Mesendoderm (in vitro differentiated cells): ENCODE data around the gene AKAP6.
"Not testable (repeated sequence)": the region's sequence is repeated elsewhere in the genome, so short reads cannot be mapped to it uniquely, and the experiment has no call there.

Experiments used
- DNase-seq: peaks from one replicate; pipeline ENCODE4 v3.0.0; 2013
- H2AK5ac ChIP-seq: 2 replicates; pipeline ENCODE4 v1.6.1; 2013; ENCODE audit warnings: low read length, inconsistent platforms
- H2BK120ac ChIP-seq: 2 replicates; pipeline ENCODE4 v1.6.1; 2013; ENCODE audit warnings: low read depth, mild to moderate bottlenecking, low read length, moderate library complexity, mixed read lengths
- H2BK15ac ChIP-seq: replicated peaks from 2 replicates; pipeline ENCODE4 v1.6.1; 2013; ENCODE audit warnings: low read depth, mild to moderate bottlenecking, moderate library complexity
- H2BK5ac ChIP-seq: 2 replicates; pipeline ENCODE4 v1.6.1; 2013; ENCODE audit warnings: low read length, inconsistent platforms
- H3K18ac ChIP-seq: 2 replicates; pipeline ENCODE4 v1.6.1; 2013; ENCODE audit warnings: mild to moderate bottlenecking, low read length, mixed read lengths
- H3K23ac ChIP-seq: one replicate; pipeline ENCODE4 v1.6.1; 2013; ENCODE audit warnings: low read length
- H3K27ac ChIP-seq: 2 replicates; pipeline ENCODE4 v1.5.1; 2013; ENCODE audit warnings: low read depth, mild to moderate bottlenecking, inconsistent platforms, low read length, moderate library complexity
- H3K27me3 ChIP-seq: 2 replicates; pipeline ENCODE4 v1.6.1; 2013; ENCODE audit warnings: low read length, control low read depth, mild to moderate bottlenecking, inconsistent platforms; ENCODE audit not compliant: insufficient read depth, poor library complexity
- H3K36me3 ChIP-seq: 2 replicates; pipeline ENCODE4 v1.6.1; 2013; ENCODE audit warnings: low read length, inconsistent platforms; ENCODE audit not compliant: control insufficient read depth, insufficient read depth
- H3K4ac ChIP-seq: one replicate; pipeline ENCODE4 v1.6.1; 2013; ENCODE audit warnings: low read depth, mild to moderate bottlenecking, low read length, moderate library complexity
- H3K4me1 ChIP-seq: 2 replicates; pipeline ENCODE4 v1.6.1; 2013; ENCODE audit warnings: low read depth, low read length, inconsistent platforms; ENCODE audit not compliant: control insufficient read depth
- H3K4me2 ChIP-seq: 2 replicates; pipeline ENCODE4 v1.6.1; 2013; ENCODE audit warnings: low read length
- H3K4me3 ChIP-seq: 2 replicates; pipeline ENCODE4 v1.5.1; 2013; ENCODE audit warnings: mild to moderate bottlenecking, low read length
- H3K56ac ChIP-seq: one replicate; pipeline ENCODE4 v1.6.1; 2013; ENCODE audit warnings: low read length
- H3K79me1 ChIP-seq: 2 replicates; pipeline ENCODE4 v1.6.1; 2013; ENCODE audit warnings: low read length, inconsistent platforms
- H3K79me2 ChIP-seq: 2 replicates; pipeline ENCODE4 v1.6.1; 2013; ENCODE audit warnings: mild to moderate bottlenecking, low read length; ENCODE audit not compliant: control insufficient read depth, insufficient read depth
- H3K9ac ChIP-seq: 2 replicates; pipeline ENCODE4 v1.6.1; 2013; ENCODE audit warnings: low read length, inconsistent platforms
- H4K5ac ChIP-seq: one replicate; pipeline ENCODE4 v1.6.1; 2013; ENCODE audit warnings: low read length
- H4K8ac ChIP-seq: one replicate; pipeline ENCODE4 v1.6.1; 2013; ENCODE audit warnings: low read depth, mild to moderate bottlenecking, control low read depth, low read length, moderate library complexity
- WGBS: extraction: QIAGEN DNeasy Blood & Tissue Kit; methylation state at CpG from one replicate; pipeline ENCODE4 v1.1.7; 2013; ENCODE audit warnings: low lambda C conversion rate, missing lambda C conversion rate; ENCODE audit not compliant: insufficient coverage; ENCODE audit errors: extremely low coverage; 5-methylcytosine and 5-hydroxymethylcytosine counted together

AKAP6 gene

GRCh38 chr14:32774214-32774613, 445.1 kb downstream of the AKAP6 start:
- H3K56ac ChIP-seq, result no peak overlapping the region
- no peak overlapping the region for H3K18ac ChIP-seq
- no peak overlapping the region for H2AK5ac ChIP-seq
- H4K5ac ChIP-seq, result no peak overlapping the region
- no peaks in the 10 kb centered on the region for H3K27me3 ChIP-seq
- no peak overlapping the region for H3K27ac ChIP-seq
- no CpG with 5 or more reads among the region's 2 CpGs for WGBS
- H2BK15ac ChIP-seq, result no peak overlapping the region
- H3K79me2 ChIP-seq, result no peaks in the 10 kb centered on the region
- no peak overlapping the region for H2BK120ac ChIP-seq
- H3K9ac ChIP-seq, result no peak overlapping the region
- H3K4me3 ChIP-seq, result no peak overlapping the region
- H3K36me3 ChIP-seq, result no peaks in the 10 kb centered on the region
- no peak for DNase-seq
- no peak overlapping the region for H4K8ac ChIP-seq
- no peaks in the 10 kb centered on the region for H3K79me1 ChIP-seq
- no peak overlapping the region for H3K4me2 ChIP-seq
- H3K4ac ChIP-seq, result no peak overlapping the region
- no peaks in the 10 kb centered on the region for H3K4me1 ChIP-seq
- H3K23ac ChIP-seq, result no peak overlapping the region
- no peak overlapping the region for H2BK5ac ChIP-seq

- Histone ChIP-seq H3K4me2 (no peak overlapping the region), H3K4me1 (no peaks in the 10 kb centered on the region), H4K8ac (no peak overlapping the region), H2BK5ac (no peak overlapping the region), H3K36me3 (no peaks in the 10 kb centered on the region), H3K27ac (no peak overlapping the region), H3K27me3 (no peaks in the 10 kb centered on the region), H3K79me2 (no peaks in the 10 kb centered on the region), H2AK5ac (no peak overlapping the region), H3K18ac (no peak overlapping the region), H3K4me3 (no peak overlapping the region), H3K4ac (no peak overlapping the region), H2BK15ac (no peak overlapping the region), H3K23ac (no peak overlapping the region), H3K79me1 (no peaks in the 10 kb centered on the region), H2BK120ac (no peak overlapping the region), H3K9ac (no peak overlapping the region), H3K56ac (no peak overlapping the region), H4K5ac (no peak overlapping the region)
- DNase-seq, result no peak
- no CpG with 5 or more reads among the region's 1 CpG for WGBS
Measured at GRCh38 chr14:32779840-32780239, 450.7 kb downstream of the AKAP6 start.

GRCh38 chr14:32784405-32784804, 455.3 kb downstream of the AKAP6 start:
- H3K79me1 ChIP-seq, result no peaks in the 10 kb centered on the region
- H3K9ac ChIP-seq, result no peak overlapping the region
- H3K27me3 ChIP-seq, result no peaks in the 10 kb centered on the region
- H3K4me3 ChIP-seq, result no peak overlapping the region
- H2BK5ac ChIP-seq, result no peak overlapping the region
- H3K4ac ChIP-seq, result no peak overlapping the region
- H2AK5ac ChIP-seq, result no peak overlapping the region
- H3K18ac ChIP-seq, result no peak overlapping the region
- no peaks in the 10 kb centered on the region for H3K4me1 ChIP-seq
- H3K4me2 ChIP-seq, result no peak overlapping the region
- no peak overlapping the region for H2BK120ac ChIP-seq
- no peak overlapping the region for H4K5ac ChIP-seq
- H3K23ac ChIP-seq, result no peak overlapping the region
- no peak overlapping the region for H3K56ac ChIP-seq
- no peak overlapping the region for H4K8ac ChIP-seq
- no peak overlapping the region for H2BK15ac ChIP-seq
- DNase-seq, result no peak
- H3K79me2 ChIP-seq, result no peaks in the 10 kb centered on the region
- no peaks in the 10 kb centered on the region for H3K36me3 ChIP-seq
- H3K27ac ChIP-seq, result no peak overlapping the region
- no CpG with 5 or more reads among the region's 3 CpGs for WGBS

- H2AK5ac ChIP-seq, result no peak overlapping the region
- H2BK120ac ChIP-seq, result no peak overlapping the region
- H4K8ac ChIP-seq, result no peak overlapping the region
- no peak overlapping the region for H3K4me3 ChIP-seq
- no peak overlapping the region for H2BK15ac ChIP-seq
- no peak overlapping the region for H3K4me2 ChIP-seq
- no peaks in the 10 kb centered on the region for H3K4me1 ChIP-seq
- H3K36me3 ChIP-seq, result no peaks in the 10 kb centered on the region
- H3K18ac ChIP-seq, result no peak overlapping the region
- H3K79me1 ChIP-seq, result no peaks in the 10 kb centered on the region
- H3K56ac ChIP-seq, result no peak overlapping the region
- H2BK5ac ChIP-seq, result no peak overlapping the region
- H3K79me2 ChIP-seq, result no peaks in the 10 kb centered on the region
- DNase-seq, result no peak
- no peak overlapping the region for H3K27ac ChIP-seq
- H3K4ac ChIP-seq, result no peak overlapping the region
- no peak overlapping the region for H4K5ac ChIP-seq
- H3K9ac ChIP-seq, result no peak overlapping the region
- no CpG with 5 or more reads among the region's 4 CpGs for WGBS
- no peaks in the 10 kb centered on the region for H3K27me3 ChIP-seq
- H3K23ac ChIP-seq, result no peak overlapping the region
Measured at GRCh38 chr14:32785585-32785984, 456.5 kb downstream of the AKAP6 start.

- no peaks in the 10 kb centered on the region for H3K4me1 ChIP-seq
- H2AK5ac ChIP-seq, result no peak overlapping the region
- no peak overlapping the region for H4K5ac ChIP-seq
- H3K4me2 ChIP-seq, result no peak overlapping the region
- H3K79me1 ChIP-seq, result no peaks in the 10 kb centered on the region
- H2BK15ac ChIP-seq, result no peak overlapping the region
- no peak overlapping the region for H3K18ac ChIP-seq
- H2BK120ac ChIP-seq, result no peak overlapping the region
- H3K36me3 ChIP-seq, result no peaks in the 10 kb centered on the region
- no peak overlapping the region for H3K4ac ChIP-seq
- no peak overlapping the region for H3K9ac ChIP-seq
- H3K27ac ChIP-seq, result no peak overlapping the region
- H3K27me3 ChIP-seq, result no peaks in the 10 kb centered on the region
- no peak overlapping the region for H3K23ac ChIP-seq
- WGBS, result no CpG with 5 or more reads among the region's 3 CpGs
- H3K79me2 ChIP-seq, result no peaks in the 10 kb centered on the region
- no peak overlapping the region for H2BK5ac ChIP-seq
- H3K56ac ChIP-seq, result no peak overlapping the region
- H3K4me3 ChIP-seq, result no peak overlapping the region
- DNase-seq, result no peak
- H4K8ac ChIP-seq, result no peak overlapping the region
Measured at GRCh38 chr14:32786886-32787285, 457.8 kb downstream of the AKAP6 start.

- not testable (repeated sequence) for H2AK5ac ChIP-seq, H3K79me2 ChIP-seq, H3K79me1 ChIP-seq, H2BK120ac ChIP-seq, H2BK5ac ChIP-seq, H3K27ac ChIP-seq, H4K5ac ChIP-seq, H3K9ac ChIP-seq, H3K4me1 ChIP-seq, H3K18ac ChIP-seq, H3K4me3 ChIP-seq, DNase-seq, H3K4ac ChIP-seq, H4K8ac ChIP-seq, H3K4me2 ChIP-seq, H3K56ac ChIP-seq, H3K23ac ChIP-seq, H3K36me3 ChIP-seq, H3K27me3 ChIP-seq, H2BK15ac ChIP-seq
Measured at GRCh38 chr14:32793033-32793432, 463.9 kb downstream of the AKAP6 start.
